GM12801 (cell line): Measurements from ENCODE around the gene AKT1.

Experiments used
- TF ChIP-seq, protein P1 (sequence below): IDR thresholded peaks from one replicate; pipeline ENCODE4 v1.5.1; 2011; ENCODE audit warnings: control low read depth; ENCODE audit not compliant: insufficient read length; ENCODE audit errors: extremely low read depth

AKT1 gene

DNA sequence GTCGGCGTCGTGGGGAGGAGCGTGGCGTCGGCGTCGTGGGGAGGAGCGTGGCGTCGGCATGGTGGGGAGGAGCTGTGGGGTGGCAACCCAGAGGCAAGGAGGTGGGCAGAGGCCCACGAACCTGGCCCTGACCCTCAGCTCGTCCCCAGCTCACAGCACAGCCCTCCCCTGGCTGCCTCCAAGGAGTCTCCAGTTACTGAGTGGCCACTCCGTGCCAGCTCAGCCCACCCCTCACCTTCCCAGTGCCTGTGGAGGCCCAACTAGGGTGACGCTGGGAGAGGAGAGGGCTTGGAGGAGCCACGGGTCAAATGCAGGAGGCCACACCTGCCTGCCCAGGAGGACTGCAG is 65.7 kb downstream of the AKT1 start:
- TF ChIP-seq, protein P1, sequence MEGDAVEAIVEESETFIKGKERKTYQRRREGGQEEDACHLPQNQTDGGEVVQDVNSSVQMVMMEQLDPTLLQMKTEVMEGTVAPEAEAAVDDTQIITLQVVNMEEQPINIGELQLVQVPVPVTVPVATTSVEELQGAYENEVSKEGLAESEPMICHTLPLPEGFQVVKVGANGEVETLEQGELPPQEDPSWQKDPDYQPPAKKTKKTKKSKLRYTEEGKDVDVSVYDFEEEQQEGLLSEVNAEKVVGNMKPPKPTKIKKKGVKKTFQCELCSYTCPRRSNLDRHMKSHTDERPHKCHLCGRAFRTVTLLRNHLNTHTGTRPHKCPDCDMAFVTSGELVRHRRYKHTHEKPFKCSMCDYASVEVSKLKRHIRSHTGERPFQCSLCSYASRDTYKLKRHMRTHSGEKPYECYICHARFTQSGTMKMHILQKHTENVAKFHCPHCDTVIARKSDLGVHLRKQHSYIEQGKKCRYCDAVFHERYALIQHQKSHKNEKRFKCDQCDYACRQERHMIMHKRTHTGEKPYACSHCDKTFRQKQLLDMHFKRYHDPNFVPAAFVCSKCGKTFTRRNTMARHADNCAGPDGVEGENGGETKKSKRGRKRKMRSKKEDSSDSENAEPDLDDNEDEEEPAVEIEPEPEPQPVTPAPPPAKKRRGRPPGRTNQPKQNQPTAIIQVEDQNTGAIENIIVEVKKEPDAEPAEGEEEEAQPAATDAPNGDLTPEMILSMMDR = no peak

DNA sequence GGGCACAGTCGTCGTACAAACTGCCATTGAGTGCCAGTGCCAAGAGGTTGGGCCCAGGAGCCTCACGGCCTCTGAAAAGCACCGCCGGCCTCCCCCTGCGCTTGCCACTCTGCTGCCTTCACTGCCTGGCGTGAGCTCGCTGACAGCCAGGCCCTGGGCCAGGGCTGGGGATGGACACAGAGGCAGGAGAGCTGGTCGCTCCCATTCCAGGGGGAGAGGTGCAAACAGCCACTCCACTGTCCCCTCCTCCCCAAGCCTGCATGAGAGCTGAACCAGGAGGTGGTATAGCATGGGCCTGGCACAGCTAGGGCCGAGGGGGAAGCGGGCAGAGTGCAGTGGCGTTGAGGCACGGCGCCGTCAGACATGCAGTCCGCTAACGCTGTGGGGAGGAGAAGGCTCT is 66.9 kb downstream of the AKT1 start:
- TF ChIP-seq, protein P1 = no peak

DNA sequence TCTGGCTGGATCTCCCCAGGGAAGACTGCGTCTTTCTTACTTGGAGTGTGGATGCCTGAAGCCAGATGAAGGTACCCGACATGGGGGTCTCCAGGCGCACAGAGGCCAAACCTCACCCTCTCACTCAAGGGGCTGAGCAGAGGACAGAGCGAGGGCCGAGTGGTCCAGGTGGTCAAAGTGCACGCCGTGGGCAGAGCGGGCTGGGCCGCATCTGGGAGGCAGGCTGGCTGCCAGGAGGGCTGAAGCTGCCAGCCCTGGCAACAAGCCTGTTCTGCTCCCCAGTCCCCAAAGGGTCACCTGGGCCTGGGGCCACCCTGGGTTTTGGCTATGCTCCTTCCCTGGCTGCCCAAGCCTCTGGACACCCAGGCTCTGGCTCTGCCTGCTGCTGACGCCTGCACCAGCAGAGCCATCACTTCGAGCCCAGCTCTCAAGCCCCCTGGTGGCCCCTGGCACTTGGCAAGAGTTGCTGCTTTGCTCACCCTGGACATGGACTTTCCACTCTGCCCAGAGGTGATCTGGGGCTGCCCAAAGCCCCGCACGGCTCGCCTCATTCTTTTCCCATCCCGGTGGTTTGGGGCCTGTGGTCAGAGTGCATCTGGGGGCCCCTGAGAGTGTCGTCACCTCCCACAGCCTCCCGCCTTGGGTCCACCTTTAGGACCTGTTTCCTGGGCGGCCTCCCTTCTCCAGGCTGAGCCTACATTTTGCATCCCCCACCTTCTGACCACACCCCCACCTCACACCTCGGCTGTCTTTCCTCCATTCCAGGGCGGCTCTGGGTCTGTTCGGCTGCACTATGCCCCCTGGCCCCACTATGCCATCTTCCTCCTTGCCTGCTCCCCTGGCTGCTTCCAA is 68.7 kb downstream of the AKT1 start:
- TF ChIP-seq, protein P1 = no peak

DNA sequence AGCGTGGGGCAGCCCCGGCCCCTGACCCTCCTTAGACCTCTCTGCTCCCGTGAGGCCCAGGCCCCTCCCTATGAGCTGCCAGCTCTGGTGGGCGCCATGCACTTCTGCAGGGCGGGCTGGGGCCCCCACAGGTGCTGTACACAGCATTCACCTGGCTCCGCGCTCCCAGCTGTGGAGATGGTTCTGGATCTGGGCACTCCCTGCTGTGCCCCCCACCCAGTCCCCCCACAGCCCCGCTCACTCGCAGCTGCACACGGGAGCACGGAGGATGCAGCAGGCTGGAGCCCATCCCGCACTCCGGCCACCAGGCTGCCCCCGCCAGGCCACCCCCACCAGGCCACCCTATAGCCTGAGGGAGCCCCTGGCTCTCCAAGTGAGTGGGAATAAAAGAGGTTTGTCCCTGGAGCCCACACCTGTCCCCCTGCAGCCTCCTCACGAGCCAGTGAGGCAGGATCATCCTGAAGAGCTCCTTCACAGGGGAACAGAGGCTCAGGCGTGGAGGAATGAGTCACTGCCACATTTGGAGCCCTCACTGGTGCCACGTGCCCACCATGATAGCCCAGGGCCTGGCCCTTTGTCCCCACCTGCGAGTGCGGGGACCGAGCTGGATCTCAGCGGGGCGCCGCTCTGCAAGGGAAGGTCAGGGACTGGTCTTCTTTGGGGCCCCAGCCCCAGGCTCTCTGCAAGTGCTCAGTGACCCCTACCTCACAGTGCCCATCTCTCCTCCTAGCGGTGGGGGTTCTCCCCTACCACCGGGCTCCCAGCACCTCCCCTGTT is 69.6 kb downstream of the AKT1 start:
- TF ChIP-seq, protein P1 = no peak

DNA sequence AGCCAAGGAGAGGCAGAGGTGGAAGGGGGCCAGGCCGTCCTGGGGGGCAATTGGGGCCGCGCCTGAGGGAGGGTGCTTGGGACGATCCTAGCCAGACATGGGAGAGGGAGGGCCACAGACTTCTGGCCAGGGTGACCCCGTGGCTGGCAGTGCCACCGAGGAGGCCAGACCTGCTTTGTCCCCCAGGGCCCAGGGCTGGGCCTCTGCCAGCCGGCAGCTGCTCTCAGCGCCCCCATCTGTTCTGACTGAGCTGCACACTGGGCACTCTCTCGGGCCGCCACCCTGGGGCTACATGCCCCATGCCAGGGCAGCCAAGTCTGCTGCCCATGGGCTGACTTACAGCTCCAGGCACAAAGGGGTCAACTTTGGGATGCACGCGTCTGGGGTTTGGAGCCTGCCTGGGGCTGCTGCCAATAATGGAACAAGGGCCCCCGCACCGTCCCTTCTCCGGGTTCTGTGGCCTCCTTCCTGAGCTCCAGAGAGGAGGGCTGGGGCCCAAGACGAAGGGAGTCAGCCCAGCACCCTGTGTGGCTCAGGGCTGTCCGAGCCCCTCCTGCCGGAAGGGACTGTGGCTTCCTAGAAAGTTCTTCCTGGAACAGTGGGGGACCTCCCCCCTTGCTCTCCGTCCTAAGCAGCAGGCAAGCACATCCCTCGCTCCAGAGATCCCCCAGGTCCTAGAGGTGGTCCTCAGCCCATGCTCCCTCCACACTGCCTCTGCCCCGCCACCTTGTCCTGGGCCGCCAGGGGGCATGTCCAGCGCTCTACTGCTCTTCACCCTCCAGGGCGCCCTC is 70.4 kb downstream of the AKT1 start:
- TF ChIP-seq, protein P1 = no peak

DNA sequence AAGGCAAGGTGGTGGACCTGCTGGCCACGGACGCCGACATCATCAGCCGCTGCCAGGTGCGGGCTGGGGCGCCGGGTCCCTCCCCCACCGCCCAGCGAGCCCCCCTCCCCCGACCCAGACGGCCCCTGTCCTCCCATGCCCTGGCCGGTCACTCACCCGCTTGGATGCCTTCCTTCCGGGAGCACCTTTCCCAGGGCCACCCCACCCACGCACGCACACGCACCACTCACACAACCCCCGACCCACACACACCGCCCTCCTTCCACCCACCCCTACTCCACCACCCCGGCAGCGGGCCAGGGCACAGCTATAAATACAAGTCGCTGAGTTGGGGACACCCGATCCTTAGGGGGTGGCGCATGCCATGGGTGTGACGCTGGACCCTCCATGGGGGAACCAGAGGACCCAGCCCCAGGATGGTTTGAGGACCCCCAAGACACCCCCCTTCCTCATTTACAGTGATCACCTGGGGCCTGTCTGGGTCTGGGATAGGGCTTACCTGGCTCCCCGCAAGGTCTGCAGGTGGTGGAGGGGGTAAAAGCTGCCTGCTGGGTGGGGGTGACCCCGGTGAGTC is 71.1 kb downstream of the AKT1 start:
- TF ChIP-seq, protein P1 = no peak
